PFSK-1 (cell line): ENCODE results near the gene FGD2.

Source experiments
- FOXP2 ChIP-seq: optimal IDR thresholded peaks from 2 replicates; pipeline ENCODE3; 2011; ENCODE audit warnings: borderline replicate concordance, control low read depth, inconsistent platforms; ENCODE audit not compliant: insufficient read depth; ENCODE audit errors: extremely low read length, extremely low read depth
- POLR2AphosphoS5 ChIP-seq: IDR thresholded peaks from 2 replicates; pipeline ENCODE4 v1.6.1; 2012; ENCODE audit warnings: low read depth, mild to moderate bottlenecking, control low read depth, low read length, moderate library complexity
- REST ChIP-seq, 2 experiments: IDR thresholded peaks; 2 replicates each; pipeline versions ENCODE4 v1.6.1 to v1.8.0; 2011 to 2012; ENCODE audit warnings: low read depth in 2 of 2, low read length in 2 of 2, control low read depth in 1 of 2, inconsistent platforms in 1 of 2, mild to moderate bottlenecking in 1 of 2, moderate library complexity in 1 of 2; ENCODE audit not compliant: insufficient read depth in 1 of 2
- SIN3A ChIP-seq: IDR thresholded peaks from 2 replicates; pipeline ENCODE4 v1.6.1; 2012; ENCODE audit warnings: mild to moderate bottlenecking, low read length, moderate library complexity, borderline replicate concordance; ENCODE audit not compliant: insufficient read depth
- TAF1 ChIP-seq: IDR thresholded peaks from 2 replicates; pipeline ENCODE4 v1.6.1; 2012; ENCODE audit warnings: low read length, control low read depth, borderline replicate concordance; ENCODE audit not compliant: insufficient read depth

Gene FGD2

GRCh38 chr6:37052027-37052628, 46.7 kb downstream of the FGD2 start:
- TF ChIP-seq SIN3A, result no peak
- no peak for TF ChIP-seq TAF1
- TF ChIP-seq FOXP2, result no peak
- TF ChIP-seq REST (IDR thresholded peaks at IDR 0.05; ENCODE audit: insufficient read depth in 1 of 2, low read depth in 2 of 2, low read length in 2 of 2), result no peak
- no peak for TF ChIP-seq POLR2AphosphoS5

- TF ChIP-seq POLR2AphosphoS5, result no peak
- TF ChIP-seq TAF1, result no peak
- TF ChIP-seq FOXP2, result no peak
- no peak for TF ChIP-seq SIN3A
- no peak for TF ChIP-seq REST (IDR thresholded peaks at IDR 0.05; ENCODE audit: insufficient read depth in 1 of 2, low read depth in 2 of 2, low read length in 2 of 2)
Observed at GRCh38 chr6:37053683-37054082, 48.2 kb downstream of the FGD2 start.

- TF ChIP-seq POLR2AphosphoS5 (no peak), SIN3A (no peak), FOXP2 (no peak), REST (IDR thresholded peaks at IDR 0.05; ENCODE audit: insufficient read depth in 1 of 2, low read depth in 2 of 2, low read length in 2 of 2) (no peak), TAF1 (no peak)
Observed at GRCh38 chr6:37054171-37054570, 48.7 kb downstream of the FGD2 start.

- no peak for TF ChIP-seq REST (IDR thresholded peaks at IDR 0.05; ENCODE audit: insufficient read depth in 1 of 2, low read depth in 2 of 2, low read length in 2 of 2)
- TF ChIP-seq TAF1, result no peak
- no peak for TF ChIP-seq FOXP2
- TF ChIP-seq SIN3A, result no peak
- no peak for TF ChIP-seq POLR2AphosphoS5
Observed at GRCh38 chr6:37054580-37054979, 49.1 kb downstream of the FGD2 start.

- no peak for TF ChIP-seq POLR2AphosphoS5
Observed at GRCh38 chr6:37056112-37056403, 50.6 kb downstream of the FGD2 start.
